AG08396 (cell line): ENCODE measurements around the gene C8B.

Source experiments
- DNase-seq: peaks from one replicate; pipeline ENCODE4 v3.0.0; 2012; ENCODE audit warnings: low spot score, mixed read lengths

C8B gene

GRCh38 chr1:56965916-56966697 lies at the start of gene C8B:
Gene C8B (minus strand): TSS chr1:56966015. CDS start chr1:56965948, 67 bp downstream.
- DNase-seq: no peak

GRCh38 chr1:57015071-57015470 lies 49.3 kb upstream of the C8B start:
- DNase-seq: no peak

- DNase-seq: no peak
These were observed 47.7 kb upstream of the C8B start for GRCh38 chr1:57013522-57013921.

GRCh38 chr1:57012315-57012714 lies 46.5 kb upstream of the C8B start:
- no peak for DNase-seq

- no peak for DNase-seq
These were observed 44.7 kb upstream of the C8B start for GRCh38 chr1:57010511-57010910.

- DNase-seq: no peak
These were observed 42.1 kb upstream of the C8B start for GRCh38 chr1:57007948-57008347.

GRCh38 chr1:57007472-57007871 lies 41.7 kb upstream of the C8B start:
- DNase-seq: no peak

GRCh38 chr1:57003398-57004139 lies 37.8 kb upstream of the C8B start:
- no peak for DNase-seq

GRCh38 chr1:56995414-56996100 lies 29.7 kb upstream of the C8B start:
- no peak for DNase-seq

- DNase-seq: no peak
These were observed 27.7 kb upstream of the C8B start for GRCh38 chr1:56993475-56993874.

- DNase-seq: no peak
These were observed 26.7 kb upstream of the C8B start for GRCh38 chr1:56992318-56993125.

GRCh38 chr1:56991576-56991975 lies 25.8 kb upstream of the C8B start:
- no peak for DNase-seq

GRCh38 chr1:56986397-56986796 lies 20.6 kb upstream of the C8B start:
- DNase-seq: no peak

GRCh38 chr1:56985857-56986256 lies 20.0 kb upstream of the C8B start:
- DNase-seq: no peak

- DNase-seq: no peak
These were observed 17.7 kb upstream of the C8B start for GRCh38 chr1:56983484-56983883.

GRCh38 chr1:56979986-56980755 lies 14.4 kb upstream of the C8B start:
- no peak for DNase-seq

GRCh38 chr1:56978819-56979218 lies 13.0 kb upstream of the C8B start:
- DNase-seq: no peak

- DNase-seq: no peak
These were observed 12.1 kb upstream of the C8B start for GRCh38 chr1:56977910-56978309.

- DNase-seq: no peak
These were observed 9.6 kb upstream of the C8B start for GRCh38 chr1:56975446-56975845.

- DNase-seq: no peak
These were observed 8.3 kb upstream of the C8B start for GRCh38 chr1:56973923-56974742.
